Vagina (tissue), 2 donors: ENCODE results near the gene MMP24OS. TPM values are rescaled to one million over a fixed set of nuclear protein-coding genes. Genes with fewer than 3 reads are reported as not detected.

Experiments used
- DNase-seq, 2 donors: peaks; one replicate each; pipeline ENCODE4 v3.0.0-alpha.2; 2017; ENCODE audit errors: extremely low spot score in 2 of 2
- H3K27ac ChIP-seq: fragments of 200-600 bp; sonication (generic); one replicate; pipeline ENCODE4 v1.5.1; 2019
- H3K27me3 ChIP-seq: fragments of 200-600 bp; sonication (generic); one replicate; pipeline ENCODE4 v1.5.1; 2019
- H3K36me3 ChIP-seq, 2 donors: fragments of 200-600 bp; sonication (generic); one replicate each; pipeline ENCODE4 v1.5.1; 2017 to 2019
- H3K4me1 ChIP-seq: fragments of 200-600 bp; sonication (generic); one replicate; pipeline ENCODE4 v1.5.1; 2019
- H3K4me3 ChIP-seq, 2 donors: fragments of 200-600 bp; sonication (generic); 1 replicate in 1 of 2; 2 replicates in 1 of 2; pipeline ENCODE4 v1.5.1; 2016 to 2019
- H3K9me3 ChIP-seq: fragments of 200-600 bp; sonication (generic); one replicate; pipeline ENCODE4 v1.5.1; 2019
- CTCF ChIP-seq, 3 experiments: fragments of 450-650 bp in 2 of 3; fragments of 200-600 bp in 1 of 3; sonication (generic) in 1 of 3; IDR thresholded peaks; one replicate each; pipeline ENCODE4 v1.5.1; 2017 to 2019; ENCODE audit warnings: antibody characterized with exemption in 3 of 3, mild to moderate bottlenecking in 2 of 3, moderate library complexity in 2 of 3
- POLR2A ChIP-seq, 2 donors: fragments of 450-650 bp; IDR thresholded peaks; one replicate each; pipeline ENCODE4 v1.6.1; 2017; ENCODE audit warnings: antibody characterized with exemption in 2 of 2, mild to moderate bottlenecking in 2 of 2, moderate library complexity in 2 of 2
- POLR2AphosphoS5 ChIP-seq, 2 donors: sonication (generic); formaldehyde crosslinking; IDR thresholded peaks; one replicate each; pipeline ENCODE4 v1.9.0; 2017; ENCODE audit warnings: antibody characterized with exemption in 2 of 2, mild to moderate bottlenecking in 2 of 2, low read depth in 1 of 2; ENCODE audit not compliant: insufficient read depth in 1 of 2
- intact Hi-C: fragments of 100-400 bp; cut with DNase I; formaldehyde crosslinking; loops from one replicate; pipeline ENCODE4 v1.15.1; 2023
- total RNA-seq: library from RNA; depleted of rRNA; stranded (reverse); fragments of >200 nt; gene quantifications from one replicate; pipeline ENCODE4 v1.2.3, GENCODE V29; 2016

Gene MMP24OS
- total RNA-seq, 1 donor from 2014 or later = 36.8 TPM

- no peaks in the 10 kb centered on the region for H3K9me3 ChIP-seq
- H3K27ac ChIP-seq = no peak overlapping the region
- DNase-seq = no peak
- intact Hi-C loops = no loop called here
- TF ChIP-seq CTCF (IDR thresholded peaks at IDR 0.05) (no peak), POLR2AphosphoS5 (IDR thresholded peaks at IDR 0.05; ENCODE audit: insufficient read depth in 1 of 2, low read depth in 1 of 2) (no peak), POLR2A (IDR thresholded peaks at IDR 0.05) (no peak)
- peaks cover 27% of the 10 kb centered on the region for H3K4me1 ChIP-seq
- H3K36me3 ChIP-seq = no peaks in the 10 kb centered on the region
- H3K4me3 ChIP-seq = no peak overlapping the region
- H3K27me3 ChIP-seq = no peaks in the 10 kb centered on the region
These were observed 34.4 kb upstream of the MMP24OS start for GRCh38 chr20:35312318-35312717.

GRCh38 chr20:35311822-35312221 lies 33.9 kb upstream of the MMP24OS start:
- no peaks in the 10 kb centered on the region for H3K9me3 ChIP-seq
- DNase-seq = no peak
- peaks cover 32% of the 10 kb centered on the region for H3K4me1 ChIP-seq
- H3K36me3 ChIP-seq = no peaks in the 10 kb centered on the region
- H3K27ac ChIP-seq = no peak overlapping the region
- intact Hi-C loops = no loop called here
- no peaks in the 10 kb centered on the region for H3K27me3 ChIP-seq
- TF ChIP-seq CTCF (IDR thresholded peaks at IDR 0.05) (no peak), POLR2AphosphoS5 (IDR thresholded peaks at IDR 0.05; ENCODE audit: insufficient read depth in 1 of 2, low read depth in 1 of 2) (no peak), POLR2A (IDR thresholded peaks at IDR 0.05) (no peak)
- H3K4me3 ChIP-seq = no peak overlapping the region

GRCh38 chr20:35311409-35311808 lies 33.5 kb upstream of the MMP24OS start:
- H3K36me3 ChIP-seq = no peaks in the 10 kb centered on the region
- no peak for DNase-seq
- no peak overlapping the region for H3K27ac ChIP-seq
- no peaks in the 10 kb centered on the region for H3K27me3 ChIP-seq
- peaks cover 36% of the 10 kb centered on the region for H3K4me1 ChIP-seq
- H3K4me3 ChIP-seq = no peak overlapping the region
- H3K9me3 ChIP-seq = no peaks in the 10 kb centered on the region
- intact Hi-C loops = no loop called here
- TF ChIP-seq POLR2AphosphoS5 (IDR thresholded peaks at IDR 0.05; ENCODE audit: insufficient read depth in 1 of 2, low read depth in 1 of 2) (peak in 1 of 2 donors; percentile 37), CTCF (IDR thresholded peaks at IDR 0.05) (no peak), POLR2A (IDR thresholded peaks at IDR 0.05) (no peak)

GRCh38 chr20:35307666-35308653 lies 30.0 kb upstream of the MMP24OS start:
- H3K27ac ChIP-seq = peak overlapping the region; percentile 75
- H3K4me3 ChIP-seq = no peak overlapping the region
- peak; percentile 47 to 83 for TF ChIP-seq POLR2AphosphoS5 (IDR thresholded peaks at IDR 0.05; ENCODE audit: insufficient read depth in 1 of 2, low read depth in 1 of 2)
- no peak for TF ChIP-seq CTCF (IDR thresholded peaks at IDR 0.05)
- intact Hi-C loops = loop anchor here (5.0 kb wide), 1 partner anchor 139 kb away; no protein-coding TSS in a partner anchor
- no peaks in the 10 kb centered on the region for H3K36me3 ChIP-seq
- peaks cover 64% of the 10 kb centered on the region for H3K4me1 ChIP-seq
- no peaks in the 10 kb centered on the region for H3K9me3 ChIP-seq
- DNase-seq = no peak
- no peaks in the 10 kb centered on the region for H3K27me3 ChIP-seq
